K562 (cell line): ENCODE data around the gene CD69. TPM values are rescaled to one million over a fixed set of nuclear protein-coding genes. Genes with fewer than 3 reads are reported as not detected.

Experiments
- ARNT ChIP-seq, 2 experiments: fragments of 450-650 bp; IDR thresholded peaks; 2 replicates each; pipeline ENCODE4 v1.6.1; 2016; ENCODE audit warnings: mild to moderate bottlenecking in 1 of 2
- ATF7 ChIP-seq: fragments of 450-650 bp; IDR thresholded peaks from 2 replicates; pipeline ENCODE4 v1.7.1; 2014; ENCODE audit warnings: mild to moderate bottlenecking, moderate library complexity
- CEBPB ChIP-seq: fragments of 450-650 bp; IDR thresholded peaks from 2 replicates; pipeline ENCODE4 v1.6.1; 2016; ENCODE audit warnings: missing genetic modification characterization, missing compliant biosample characterization
- DDX20 ChIP-seq: fragments of 450-650 bp; IDR thresholded peaks from 2 replicates; pipeline ENCODE4 v1.6.1; 2016; ENCODE audit warnings: missing genetic modification characterization, low read depth, mild to moderate bottlenecking, missing compliant biosample characterization, moderate library complexity
- EHMT2 ChIP-seq: fragments of 450-650 bp; IDR thresholded peaks from 2 replicates; pipeline ENCODE4 v1.6.1; 2018; ENCODE audit warnings: antibody characterized with exemption
- FOXM1 ChIP-seq, 2 experiments: fragments of 450-650 bp in 1 of 2; sonication (generic) in 1 of 2; formaldehyde crosslinking in 1 of 2; IDR thresholded peaks; 2 replicates each; pipeline versions ENCODE4 v1.6.1 to v1.9.0; 2017 to 2022; ENCODE audit warnings: low read depth in 2 of 2, mild to moderate bottlenecking in 2 of 2, missing genetic modification reagents in 1 of 2, moderate library complexity in 1 of 2
- GTF2A2 ChIP-seq: IDR thresholded peaks from 2 replicates; pipeline ENCODE4 v1.6.1; 2016; ENCODE audit warnings: mild to moderate bottlenecking, missing genetic modification characterization, missing compliant biosample characterization
- HDAC1 ChIP-seq, 2 experiments: fragments of 450-650 bp; IDR thresholded peaks; 2 replicates each; pipeline ENCODE4 v1.6.1; 2016 to 2017; ENCODE audit warnings: inconsistent platforms in 1 of 2, mild to moderate bottlenecking in 1 of 2, moderate library complexity in 1 of 2
- HNRNPK ChIP-seq: fragments of 200-400 bp; formaldehyde crosslinking; IDR thresholded peaks from one replicate; pipeline ENCODE4 v1.6.1; 2018; ENCODE audit warnings: mild to moderate bottlenecking, low read depth, low read length; ENCODE audit not compliant: poor library complexity, severe bottlenecking
- KAT2B ChIP-seq: IDR thresholded peaks from one replicate; pipeline ENCODE4 v1.6.1; 2012; ENCODE audit warnings: low read depth, mild to moderate bottlenecking, control low read depth, inconsistent platforms, low read length, moderate library complexity
- KHSRP ChIP-seq: fragments of 450-650 bp; IDR thresholded peaks from 2 replicates; pipeline ENCODE4 v1.6.1; 2017
- MTA3 ChIP-seq: fragments of 450-650 bp; formaldehyde crosslinking; IDR thresholded peaks from 2 replicates; pipeline ENCODE4 v1.6.1; 2017; ENCODE audit warnings: mild to moderate bottlenecking, borderline replicate concordance
- POLR3G ChIP-seq: IDR thresholded peaks from 2 replicates; pipeline ENCODE4 v1.6.1; 2011; ENCODE audit not compliant: insufficient read length, insufficient replicate concordance; ENCODE audit errors: extremely low read depth
- SOX6 ChIP-seq: fragments of 450-650 bp; IDR thresholded peaks from 2 replicates; pipeline ENCODE4 v1.6.1; 2014; ENCODE audit warnings: mild to moderate bottlenecking
- TEAD4 ChIP-seq, 2 experiments: sonication (generic) in 1 of 2; formaldehyde crosslinking in 1 of 2; IDR thresholded peaks; 2 replicates each; pipeline versions ENCODE4 v1.6.1 to v1.8.0; 2012 to 2022; ENCODE audit warnings: borderline replicate concordance in 1 of 2, inconsistent platforms in 1 of 2, low read length in 1 of 2, mild to moderate bottlenecking in 1 of 2, missing genetic modification reagents in 1 of 2
- ZFX ChIP-seq: sonication (generic); formaldehyde crosslinking; IDR thresholded peaks from 2 replicates; pipeline ENCODE4 v1.8.0; 2022; ENCODE audit warnings: mild to moderate bottlenecking, missing genetic modification reagents, moderate library complexity
- ZNF23 ChIP-seq: fragments of 250-450 bp; sonication (Bioruptor Pico); IDR thresholded peaks from 2 replicates; pipeline ENCODE4 v1.4.0; 2020; ENCODE audit warnings: mild to moderate bottlenecking
- polyA plus RNA-seq, 8 experiments: library from polyadenylated mRNA; depleted of rRNA in 4 of 8; stranded (reverse) in 5 of 8; unstranded in 3 of 8; fragments of >200 nt; fragmentation: Nextera tagmentation in 2 of 8; fragmentation: Illumina TruSeq in 1 of 8; extraction: Ambion mirVana in 2 of 8; extraction: Trizol in 1 of 8; gene quantifications; 2 replicates each; pipeline versions ENCODE4 v1.2.1 to v1.2.3, GENCODE V29; 2011 to 2014; ENCODE audit warnings: inconsistent platforms in 1 of 8, missing spikeins in 1 of 8
- total RNA-seq, 7 experiments: library from RNA; depleted of rRNA in 6 of 7; stranded (reverse); fragments of >200 nt in 6 of 7; fragmentation: Illumina TruSeq in 2 of 7; extraction: Trizol in 2 of 7; gene quantifications; 2 replicates each; pipeline versions ENCODE4 v1.2.1 to v1.2.3, GENCODE V29; 2011 to 2021; ENCODE audit warnings: low replicate concordance in 1 of 7
- TF ChIP-seq, protein P1 (sequence below): fragments of 450-650 bp; formaldehyde crosslinking; IDR thresholded peaks from 2 replicates; pipeline ENCODE4 v1.4.0; 2020; ENCODE audit warnings: mild to moderate bottlenecking, moderate library complexity
- TF ChIP-seq, protein P2 (sequence below): IDR thresholded peaks from 2 replicates; pipeline ENCODE4 v1.6.1; 2011; ENCODE audit warnings: borderline replicate concordance, low read depth, mild to moderate bottlenecking, moderate library complexity, low read length; ENCODE audit not compliant: insufficient read depth, poor library complexity, severe bottlenecking
- TF ChIP-seq, protein P3 (sequence below): fragments of 450-650 bp; IDR thresholded peaks from 2 replicates; pipeline ENCODE4 v1.6.1; 2017; ENCODE audit warnings: antibody characterized with exemption, mild to moderate bottlenecking

Gene CD69
- total and polyA plus RNA-seq, 9 of the 15 experiments (the other 6 are each of a cell fraction or from before 2014, with no cell fraction given): 11.7 to 243 (median 54.4) TPM

DNA sequence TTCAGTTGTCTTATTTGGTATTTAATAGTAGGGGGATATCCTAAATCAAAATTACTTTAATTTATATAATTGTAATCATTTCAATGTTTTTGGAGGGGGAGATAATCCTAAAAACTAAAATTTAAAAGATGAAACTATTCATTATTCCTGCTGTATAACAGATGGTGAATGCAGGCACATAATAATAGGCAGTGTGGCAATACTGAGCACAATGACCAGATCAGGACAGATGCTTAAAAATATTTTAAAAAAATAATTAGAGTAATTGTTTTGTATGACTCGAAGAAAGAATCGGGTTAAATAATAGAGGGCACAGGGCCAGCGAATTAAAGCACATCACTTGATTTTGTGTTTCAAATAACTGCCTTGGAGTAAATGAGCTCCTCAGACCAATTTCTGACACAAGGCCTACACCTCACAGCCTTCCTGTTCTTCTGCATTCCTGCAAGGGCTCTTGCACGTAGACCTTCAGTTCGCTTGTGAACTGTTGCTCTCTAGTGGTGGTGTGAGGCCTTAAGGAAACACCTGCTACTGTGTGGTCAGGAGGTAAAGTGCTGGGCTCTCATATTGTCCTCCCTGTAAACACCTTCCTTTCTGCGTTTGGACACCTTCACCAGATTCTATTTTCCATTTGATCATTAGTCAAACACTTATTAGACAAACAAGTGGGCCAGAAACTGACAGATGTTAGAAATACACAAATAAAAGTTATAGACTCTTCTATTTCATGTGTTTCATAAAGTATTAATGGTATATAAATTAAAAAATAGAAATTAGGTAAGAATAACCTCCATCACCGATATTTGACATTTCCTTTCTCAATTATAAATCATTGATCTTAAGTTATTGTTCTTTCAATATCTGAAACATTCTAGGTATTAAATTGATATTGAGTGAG lies 37.3 kb upstream of the CD69 start (continued):
- TF ChIP-seq, protein P1, sequence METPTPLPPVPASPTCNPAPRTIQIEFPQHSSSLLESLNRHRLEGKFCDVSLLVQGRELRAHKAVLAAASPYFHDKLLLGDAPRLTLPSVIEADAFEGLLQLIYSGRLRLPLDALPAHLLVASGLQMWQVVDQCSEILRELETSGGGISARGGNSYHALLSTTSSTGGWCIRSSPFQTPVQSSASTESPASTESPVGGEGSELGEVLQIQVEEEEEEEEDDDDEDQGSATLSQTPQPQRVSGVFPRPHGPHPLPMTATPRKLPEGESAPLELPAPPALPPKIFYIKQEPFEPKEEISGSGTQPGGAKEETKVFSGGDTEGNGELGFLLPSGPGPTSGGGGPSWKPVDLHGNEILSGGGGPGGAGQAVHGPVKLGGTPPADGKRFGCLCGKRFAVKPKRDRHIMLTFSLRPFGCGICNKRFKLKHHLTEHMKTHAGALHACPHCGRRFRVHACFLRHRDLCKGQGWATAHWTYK (CRISPR knock-in tag): no peak
- TF ChIP-seq ZNF23 (no peak), KHSRP (no peak), CEBPB (tag) (0 out of 2 replicates have a peak, but pooled peaks have one; percentile 11), DDX20 (tag) (no peak), EHMT2 (no peak), HDAC1 (IDR thresholded peaks at IDR 0.05) (no peak), HNRNPK (no peak), ARNT (IDR thresholded peaks at IDR 0.05) (peak; percentile 98), ATF7 (peak; percentile 33; the same call in 1 of the 2 replicates), POLR3G (no peak), FOXM1 (IDR thresholded peaks at IDR 0.05; ENCODE audit: low read depth) (no peak), FOXM1 (CRISPR knock-in tag; IDR thresholded peaks at IDR 0.05; ENCODE audit: low read depth) (no peak), MTA3 (no peak), KAT2B (no peak), TEAD4 (IDR thresholded peaks at IDR 0.05; ENCODE audit: low read length) (peak; percentile 78), TEAD4 (CRISPR knock-in tag; IDR thresholded peaks at IDR 0.05; ENCODE audit: borderline replicate concordance) (no peak), ZFX (CRISPR knock-in tag) (0 out of 2 replicates have a peak, but pooled peaks have one; percentile 19), SOX6 (0 out of 2 replicates have a peak, but pooled peaks have one; percentile 31), GTF2A2 (no peak)
- TF ChIP-seq, protein P2, sequence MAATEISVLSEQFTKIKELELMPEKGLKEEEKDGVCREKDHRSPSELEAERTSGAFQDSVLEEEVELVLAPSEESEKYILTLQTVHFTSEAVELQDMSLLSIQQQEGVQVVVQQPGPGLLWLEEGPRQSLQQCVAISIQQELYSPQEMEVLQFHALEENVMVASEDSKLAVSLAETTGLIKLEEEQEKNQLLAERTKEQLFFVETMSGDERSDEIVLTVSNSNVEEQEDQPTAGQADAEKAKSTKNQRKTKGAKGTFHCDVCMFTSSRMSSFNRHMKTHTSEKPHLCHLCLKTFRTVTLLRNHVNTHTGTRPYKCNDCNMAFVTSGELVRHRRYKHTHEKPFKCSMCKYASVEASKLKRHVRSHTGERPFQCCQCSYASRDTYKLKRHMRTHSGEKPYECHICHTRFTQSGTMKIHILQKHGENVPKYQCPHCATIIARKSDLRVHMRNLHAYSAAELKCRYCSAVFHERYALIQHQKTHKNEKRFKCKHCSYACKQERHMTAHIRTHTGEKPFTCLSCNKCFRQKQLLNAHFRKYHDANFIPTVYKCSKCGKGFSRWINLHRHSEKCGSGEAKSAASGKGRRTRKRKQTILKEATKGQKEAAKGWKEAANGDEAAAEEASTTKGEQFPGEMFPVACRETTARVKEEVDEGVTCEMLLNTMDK: no peak
- TF ChIP-seq, protein P3, sequence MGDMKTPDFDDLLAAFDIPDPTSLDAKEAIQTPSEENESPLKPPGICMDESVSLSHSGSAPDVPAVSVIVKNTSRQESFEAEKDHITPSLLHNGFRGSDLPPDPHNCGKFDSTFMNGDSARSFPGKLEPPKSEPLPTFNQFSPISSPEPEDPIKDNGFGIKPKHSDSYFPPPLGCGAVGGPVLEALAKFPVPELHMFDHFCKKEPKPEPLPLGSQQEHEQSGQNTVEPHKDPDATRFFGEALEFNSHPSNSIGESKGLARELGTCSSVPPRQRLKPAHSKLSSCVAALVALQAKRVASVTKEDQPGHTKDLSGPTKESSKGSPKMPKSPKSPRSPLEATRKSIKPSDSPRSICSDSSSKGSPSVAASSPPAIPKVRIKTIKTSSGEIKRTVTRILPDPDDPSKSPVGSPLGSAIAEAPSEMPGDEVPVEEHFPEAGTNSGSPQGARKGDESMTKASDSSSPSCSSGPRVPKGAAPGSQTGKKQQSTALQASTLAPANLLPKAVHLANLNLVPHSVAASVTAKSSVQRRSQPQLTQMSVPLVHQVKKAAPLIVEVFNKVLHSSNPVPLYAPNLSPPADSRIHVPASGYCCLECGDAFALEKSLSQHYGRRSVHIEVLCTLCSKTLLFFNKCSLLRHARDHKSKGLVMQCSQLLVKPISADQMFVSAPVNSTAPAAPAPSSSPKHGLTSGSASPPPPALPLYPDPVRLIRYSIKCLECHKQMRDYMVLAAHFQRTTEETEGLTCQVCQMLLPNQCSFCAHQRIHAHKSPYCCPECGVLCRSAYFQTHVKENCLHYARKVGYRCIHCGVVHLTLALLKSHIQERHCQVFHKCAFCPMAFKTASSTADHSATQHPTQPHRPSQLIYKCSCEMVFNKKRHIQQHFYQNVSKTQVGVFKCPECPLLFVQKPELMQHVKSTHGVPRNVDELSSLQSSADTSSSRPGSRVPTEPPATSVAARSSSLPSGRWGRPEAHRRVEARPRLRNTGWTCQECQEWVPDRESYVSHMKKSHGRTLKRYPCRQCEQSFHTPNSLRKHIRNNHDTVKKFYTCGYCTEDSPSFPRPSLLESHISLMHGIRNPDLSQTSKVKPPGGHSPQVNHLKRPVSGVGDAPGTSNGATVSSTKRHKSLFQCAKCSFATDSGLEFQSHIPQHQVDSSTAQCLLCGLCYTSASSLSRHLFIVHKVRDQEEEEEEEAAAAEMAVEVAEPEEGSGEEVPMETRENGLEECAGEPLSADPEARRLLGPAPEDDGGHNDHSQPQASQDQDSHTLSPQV: peak; percentile 33; the same call in 1 of the 2 replicates
